Left lung (tissue), 10 donors: ENCODE data around the gene HOXA10. TPM values are rescaled to one million over a fixed set of nuclear protein-coding genes. Genes with fewer than 3 reads are reported as not detected.
A peak's percentile ranks its signal among the peaks of the same experiment; 100 is the strongest.

Source experiments
- ATAC-seq: fragments of 200-7000 bp; cut with Tn5 transposase; one replicate; pipeline ENCODE4 v1.9.1; 2020; ENCODE audit warnings: moderate library complexity
- DNase-seq, 4 donors: peaks; one replicate each; pipeline ENCODE4 v3.0.0-alpha.2; 2013 to 2020
- H3K27ac ChIP-seq, 2 donors: fragments of 200-600 bp; sonication (generic) in 1 of 2; one replicate each; pipeline versions ENCODE4 v1.5.0 to v1.8.0; 2020 to 2021
- H3K27me3 ChIP-seq, 2 donors: fragments of 200-600 bp; sonication (generic) in 1 of 2; one replicate each; pipeline versions ENCODE4 v1.5.0 to v1.8.0; 2020 to 2021
- H3K36me3 ChIP-seq, 2 donors: fragments of 200-600 bp; sonication (generic) in 1 of 2; one replicate each; pipeline versions ENCODE4 v1.5.0 to v1.8.0; 2020 to 2021
- H3K4me1 ChIP-seq, 2 donors: fragments of 200-600 bp; one replicate each; pipeline ENCODE4 v1.8.0; 2021
- H3K4me3 ChIP-seq, 2 donors: fragments of 200-600 bp; sonication (generic) in 1 of 2; one replicate each; pipeline versions ENCODE4 v1.5.0 to v1.8.0; 2020 to 2021; ENCODE audit warnings: mild to moderate bottlenecking in 1 of 2
- H3K9me3 ChIP-seq, 2 donors: fragments of 200-600 bp; sonication (generic) in 1 of 2; one replicate each; pipeline versions ENCODE4 v1.5.0 to v1.8.0; 2020 to 2021
- intact Hi-C, 2 donors: fragments of 100-400 bp; cut with DNase I; formaldehyde crosslinking; loops; one replicate each; pipeline versions ENCODE4 v1.11.2 to v1.14.2; 2022
- polyA plus RNA-seq, 6 donors: library from polyadenylated mRNA; unstranded; fragments of 120-200 nt; gene quantifications; one replicate each; pipeline ENCODE4 v1.2.1, GENCODE V29; 2013; ENCODE audit not compliant: insufficient read length in 6 of 6
- total RNA-seq, 2 donors: library from RNA; stranded (reverse); fragmentation: NEBNext Ultra II Directional; extraction: Animal tissue kit (Norgen Biotek cat#: 25700); gene quantifications; one replicate each; pipeline ENCODE4 v1.2.1, GENCODE V29; 2021
- TF ChIP-seq, protein P1 (sequence below), 2 donors: fragments of 200-600 bp; sonication (generic) in 1 of 2; IDR thresholded peaks; one replicate each; pipeline versions ENCODE4 v1.5.0 to v1.8.0; 2021; ENCODE audit warnings: antibody characterized with exemption in 2 of 2
- donor health status: DM: no; HTN: yes; CAD: no.
- donor health status: DM: no; HTN: no; CAD: no.

The HOXA10 gene
- total and polyA plus RNA-seq, 8 donors = 0.34 to 1.3 (median 0.41) TPM; not detected in 1

DNA sequence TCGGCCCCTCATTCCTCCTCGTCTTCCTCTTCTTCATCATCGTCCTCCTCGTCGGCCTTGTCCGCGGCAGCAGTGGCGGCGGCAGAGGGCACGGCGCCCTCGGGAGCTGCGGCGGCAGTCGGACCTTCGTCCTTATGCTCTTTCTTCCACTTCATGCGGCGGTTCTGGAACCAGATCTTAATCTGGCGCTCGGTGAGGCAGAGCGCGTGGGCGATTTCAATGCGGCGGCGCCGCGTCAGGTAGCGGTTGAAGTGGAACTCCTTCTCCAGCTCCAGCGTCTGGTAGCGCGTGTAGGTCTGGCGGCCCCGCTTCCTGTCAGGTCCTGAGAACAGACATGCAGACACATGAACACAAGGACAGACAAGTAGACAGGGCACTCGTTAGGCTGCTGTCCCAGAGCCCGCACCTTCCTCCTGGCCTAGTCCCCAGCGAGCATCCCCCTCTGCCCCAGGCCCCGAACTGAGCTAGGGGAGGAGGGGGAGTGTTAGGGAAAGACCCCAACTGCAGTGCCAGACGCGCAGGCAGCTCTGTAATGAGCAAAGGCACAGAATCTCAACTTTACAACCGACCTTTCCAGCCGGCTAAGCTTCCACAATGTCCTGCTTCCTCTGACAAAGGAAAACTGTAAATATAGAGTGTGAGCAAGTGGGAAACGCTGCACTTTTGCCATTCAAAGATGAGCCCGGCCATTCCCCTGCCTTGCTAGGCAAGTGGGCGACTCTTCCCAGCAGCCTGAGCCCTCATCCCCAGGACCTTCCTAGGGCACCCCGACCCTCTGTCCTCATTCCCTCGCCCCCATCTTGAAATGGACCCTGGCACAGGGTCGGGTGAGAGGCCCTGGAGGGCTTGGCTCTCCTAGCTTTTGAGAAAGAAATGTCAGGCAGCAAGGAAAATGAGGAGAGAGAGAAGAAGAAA, 19.0 kb downstream of the HOXA10 start:
- H3K4me3 ChIP-seq = peak overlapping the region; percentile 46 to 52
- H3K27me3 ChIP-seq = peaks cover 93 to 100% of the 10 kb centered on the region in 2 donors
- DNase-seq = peak in 2 of 4 donors; percentile 29 to 65
- no peak for ATAC-seq
- intact Hi-C loops = no loop called here
- H3K36me3 ChIP-seq = no peaks in the 10 kb centered on the region
- TF ChIP-seq, protein P1, sequence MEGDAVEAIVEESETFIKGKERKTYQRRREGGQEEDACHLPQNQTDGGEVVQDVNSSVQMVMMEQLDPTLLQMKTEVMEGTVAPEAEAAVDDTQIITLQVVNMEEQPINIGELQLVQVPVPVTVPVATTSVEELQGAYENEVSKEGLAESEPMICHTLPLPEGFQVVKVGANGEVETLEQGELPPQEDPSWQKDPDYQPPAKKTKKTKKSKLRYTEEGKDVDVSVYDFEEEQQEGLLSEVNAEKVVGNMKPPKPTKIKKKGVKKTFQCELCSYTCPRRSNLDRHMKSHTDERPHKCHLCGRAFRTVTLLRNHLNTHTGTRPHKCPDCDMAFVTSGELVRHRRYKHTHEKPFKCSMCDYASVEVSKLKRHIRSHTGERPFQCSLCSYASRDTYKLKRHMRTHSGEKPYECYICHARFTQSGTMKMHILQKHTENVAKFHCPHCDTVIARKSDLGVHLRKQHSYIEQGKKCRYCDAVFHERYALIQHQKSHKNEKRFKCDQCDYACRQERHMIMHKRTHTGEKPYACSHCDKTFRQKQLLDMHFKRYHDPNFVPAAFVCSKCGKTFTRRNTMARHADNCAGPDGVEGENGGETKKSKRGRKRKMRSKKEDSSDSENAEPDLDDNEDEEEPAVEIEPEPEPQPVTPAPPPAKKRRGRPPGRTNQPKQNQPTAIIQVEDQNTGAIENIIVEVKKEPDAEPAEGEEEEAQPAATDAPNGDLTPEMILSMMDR (IDR thresholded peaks at IDR 0.05) = no peak
- H3K4me1 ChIP-seq = peaks cover under 1 to 35% of the 10 kb centered on the region in 2 donors
- no peaks in the 10 kb centered on the region for H3K9me3 ChIP-seq
- H3K27ac ChIP-seq = peak overlapping the region; percentile 58 to 75

- DNase-seq = peak in 2 of 4 donors; percentile 25 to 61
- intact Hi-C loops = no loop called here
These were observed 19.8 kb downstream of the HOXA10 start for GRCh38 chr7:27154369-27154768.

DNA sequence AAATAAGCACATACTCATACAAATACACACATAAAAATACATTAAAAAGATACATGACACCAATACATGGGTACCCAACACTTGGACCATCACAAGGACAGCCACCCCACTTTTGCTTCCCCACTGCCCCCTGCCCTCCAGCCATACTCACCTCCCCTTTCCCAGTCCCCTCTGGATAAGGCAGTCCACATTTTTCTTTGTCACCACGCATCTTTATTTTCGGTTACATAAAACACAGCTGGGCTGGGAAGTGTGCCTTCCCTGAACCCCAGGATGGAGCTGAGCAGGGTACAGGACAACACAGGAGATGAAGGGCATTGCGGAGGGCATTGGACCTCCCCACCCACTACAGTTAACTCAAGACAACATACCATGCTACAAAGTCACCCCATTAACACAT, 20.6 kb downstream of the HOXA10 start:
- Histone ChIP-seq H3K36me3 (no peaks in the 10 kb centered on the region), H3K9me3 (no peaks in the 10 kb centered on the region), H3K27ac (no peak overlapping the region), H3K4me1 (peaks cover 0 to 43% of the 10 kb centered on the region in 2 donors), H3K4me3 (no peak overlapping the region), H3K27me3 (peaks cover 86 to 100% of the 10 kb centered on the region in 2 donors)
- TF ChIP-seq, protein P1 (IDR thresholded peaks at IDR 0.05) = no peak
- ATAC-seq (no peak), DNase-seq (peak in 1 of 4 donors; percentile 3)
- intact Hi-C loops = no loop called here

More at GRCh38 chr7:27154369-27154768, 19.8 kb downstream of the HOXA10 start:
- no peak for ATAC-seq
- TF ChIP-seq, protein P1 (IDR thresholded peaks at IDR 0.05) = no peak
- H3K4me3 ChIP-seq = no peak overlapping the region
- no peak overlapping the region for H3K27ac ChIP-seq
- no peaks in the 10 kb centered on the region for H3K36me3 ChIP-seq
- peaks cover 0 to 35% of the 10 kb centered on the region in 2 donors for H3K4me1 ChIP-seq
- H3K27me3 ChIP-seq = peaks cover 92 to 100% of the 10 kb centered on the region in 2 donors
- H3K9me3 ChIP-seq = no peaks in the 10 kb centered on the region

DNA sequence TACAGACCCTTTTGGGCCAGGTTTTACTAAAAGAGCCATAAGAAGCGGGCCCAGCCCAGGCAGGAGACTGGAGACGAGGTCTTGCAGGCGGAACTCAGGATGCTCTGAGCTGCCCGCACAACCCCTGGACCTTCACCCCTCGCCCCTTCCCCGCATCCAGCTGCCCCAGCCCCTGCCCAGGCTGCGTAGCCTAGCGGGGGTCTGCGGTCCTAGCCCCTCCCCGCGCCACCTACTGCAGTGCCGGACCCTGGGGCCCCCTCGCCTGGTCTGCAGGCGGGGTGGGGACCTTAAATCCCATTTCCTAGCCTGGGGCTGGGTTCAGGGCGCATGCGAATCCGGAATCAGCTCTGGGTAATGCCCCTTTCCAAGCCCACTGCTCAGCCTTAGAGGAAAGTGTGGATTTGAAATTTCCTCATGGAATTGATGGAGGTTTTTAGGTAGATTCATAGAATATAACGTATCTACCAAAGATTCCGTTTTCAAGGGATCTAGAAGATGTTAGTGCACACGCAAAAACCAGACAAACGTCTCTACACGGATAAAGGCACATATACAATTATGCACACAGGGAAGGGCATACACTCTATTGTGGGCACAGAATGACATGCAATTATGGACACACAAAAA, 21.2 kb downstream of the HOXA10 start:
- no peak for ATAC-seq
- H3K36me3 ChIP-seq = no peaks in the 10 kb centered on the region
- peak in 2 of 4 donors; percentile 28 to 72 for DNase-seq
- H3K27ac ChIP-seq = peak overlapping the region; percentile 71 to 87
- intact Hi-C loops = no loop called here
- peaks cover 85 to 100% of the 10 kb centered on the region in 2 donors for H3K27me3 ChIP-seq
- H3K9me3 ChIP-seq = no peaks in the 10 kb centered on the region
- TF ChIP-seq, protein P1 (IDR thresholded peaks at IDR 0.05) = no peak
- H3K4me3 ChIP-seq = peak overlapping the region; percentile 41 to 46
- H3K4me1 ChIP-seq = peaks cover 0 to 49% of the 10 kb centered on the region in 2 donors
